ENCODE data around the gene PPP6R2.

The PPP6R2 gene

GRCh38 chr22:50323900-50324299, 19.2 kb upstream of the PPP6R2 start:
- Histone ChIP-seq H2BK15ac (replicated peaks; ENCODE audit: low read depth) (no peak overlapping the region), H3K4me2 (ENCODE audit: low read length) (no peak overlapping the region), H3K4me1 (ENCODE audit: control insufficient read depth, low read depth, low read length) (peaks cover 1% of the 10 kb centered on the region), H2BK120ac (ENCODE audit: low read depth, low read length) (no peak overlapping the region), H3K9ac (ENCODE audit: low read length) (no peak overlapping the region), H3K18ac (ENCODE audit: low read length) (no peak overlapping the region), H3K23ac (ENCODE audit: low read length) (no peak overlapping the region), H2AK5ac (ENCODE audit: low read length) (no peak overlapping the region), H3K79me1 (ENCODE audit: low read length) (no peaks in the 10 kb centered on the region), H4K5ac (ENCODE audit: low read length) (no peak overlapping the region), H3K4ac (ENCODE audit: low read depth, low read length) (no peak overlapping the region), H4K8ac (ENCODE audit: low read depth, low read length) (no peak overlapping the region), H3K56ac (ENCODE audit: low read length) (no peak overlapping the region), H3K27ac (ENCODE audit: low read depth, low read length) (no peak overlapping the region), H3K79me2 (ENCODE audit: control insufficient read depth, insufficient read depth, low read length) (no peaks in the 10 kb centered on the region), H3K4me3 (ENCODE audit: low read length) (no peak overlapping the region), H2BK5ac (ENCODE audit: low read length) (no peak overlapping the region), H3K36me3 (ENCODE audit: control insufficient read depth, insufficient read depth, low read length) (no peaks in the 10 kb centered on the region), H3K27me3 (ENCODE audit: insufficient read depth, low read length, poor library complexity) (no peaks in the 10 kb centered on the region)
- DNase-seq = no peak
- no CpG with 5 or more reads among the region's 5 CpGs for WGBS (ENCODE audit: extremely low coverage, insufficient coverage, low lambda C conversion rate)

GRCh38 chr22:50325444-50326224, 17.5 kb upstream of the PPP6R2 start:
- DNase-seq = no peak
- H3K4me2 ChIP-seq (ENCODE audit: low read length) = no peak overlapping the region
- no peak overlapping the region for H3K23ac ChIP-seq (ENCODE audit: low read length)
- H3K4me1 ChIP-seq (ENCODE audit: control insufficient read depth, low read depth, low read length) = peaks cover 1% of the 10 kb centered on the region
- no peak overlapping the region for H4K8ac ChIP-seq (ENCODE audit: low read depth, low read length)
- no peak overlapping the region for H2AK5ac ChIP-seq (ENCODE audit: low read length)
- WGBS (ENCODE audit: extremely low coverage, insufficient coverage, low lambda C conversion rate) = no CpG with 5 or more reads among the region's 19 CpGs
- H3K4me3 ChIP-seq (ENCODE audit: low read length) = no peak overlapping the region
- H3K27ac ChIP-seq (ENCODE audit: low read depth, low read length) = no peak overlapping the region
- H2BK15ac ChIP-seq (replicated peaks; ENCODE audit: low read depth) = no peak overlapping the region
- no peak overlapping the region for H3K9ac ChIP-seq (ENCODE audit: low read length)
- H3K18ac ChIP-seq (ENCODE audit: low read length) = no peak overlapping the region
- no peaks in the 10 kb centered on the region for H3K79me2 ChIP-seq (ENCODE audit: control insufficient read depth, insufficient read depth, low read length)
- H3K27me3 ChIP-seq (ENCODE audit: insufficient read depth, low read length, poor library complexity) = no peaks in the 10 kb centered on the region
- H2BK120ac ChIP-seq (ENCODE audit: low read depth, low read length) = no peak overlapping the region
- H4K5ac ChIP-seq (ENCODE audit: low read length) = no peak overlapping the region
- no peaks in the 10 kb centered on the region for H3K36me3 ChIP-seq (ENCODE audit: control insufficient read depth, insufficient read depth, low read length)
- no peak overlapping the region for H3K56ac ChIP-seq (ENCODE audit: low read length)
- no peak overlapping the region for H3K4ac ChIP-seq (ENCODE audit: low read depth, low read length)
- H2BK5ac ChIP-seq (ENCODE audit: low read length) = no peak overlapping the region
- no peaks in the 10 kb centered on the region for H3K79me1 ChIP-seq (ENCODE audit: low read length)

GRCh38 chr22:50326225-50326955, 16.7 kb upstream of the PPP6R2 start:
- no peak overlapping the region for H3K4ac ChIP-seq (ENCODE audit: low read depth, low read length)
- H3K9ac ChIP-seq (ENCODE audit: low read length) = peak overlapping the region; percentile 80
- no peak for DNase-seq
- H2BK15ac ChIP-seq (replicated peaks; ENCODE audit: low read depth) = no peak overlapping the region
- no peak overlapping the region for H3K23ac ChIP-seq (ENCODE audit: low read length)
- peak overlapping the region; percentile 46 for H3K4me2 ChIP-seq (ENCODE audit: low read length)
- H3K79me2 ChIP-seq (ENCODE audit: control insufficient read depth, insufficient read depth, low read length) = no peaks in the 10 kb centered on the region
- H2AK5ac ChIP-seq (ENCODE audit: low read length) = no peak overlapping the region
- peak overlapping the region; percentile 62 for H3K4me3 ChIP-seq (ENCODE audit: low read length)
- H2BK5ac ChIP-seq (ENCODE audit: low read length) = no peak overlapping the region
- peak overlapping the region; percentile 92 for H3K56ac ChIP-seq (ENCODE audit: low read length)
- H3K27ac ChIP-seq (ENCODE audit: low read depth, low read length) = no peak overlapping the region
- H3K27me3 ChIP-seq (ENCODE audit: insufficient read depth, low read length, poor library complexity) = no peaks in the 10 kb centered on the region
- H3K79me1 ChIP-seq (ENCODE audit: low read length) = no peaks in the 10 kb centered on the region
- no peak overlapping the region for H4K8ac ChIP-seq (ENCODE audit: low read depth, low read length)
- H3K18ac ChIP-seq (ENCODE audit: low read length) = peak overlapping the region; percentile 47
- no peak overlapping the region for H2BK120ac ChIP-seq (ENCODE audit: low read depth, low read length)
- H4K5ac ChIP-seq (ENCODE audit: low read length) = no peak overlapping the region
- no peaks in the 10 kb centered on the region for H3K36me3 ChIP-seq (ENCODE audit: control insufficient read depth, insufficient read depth, low read length)
- H3K4me1 ChIP-seq (ENCODE audit: control insufficient read depth, low read depth, low read length) = peaks cover 1% of the 10 kb centered on the region
- WGBS (ENCODE audit: extremely low coverage, insufficient coverage, low lambda C conversion rate) = no CpG with 5 or more reads among the region's 56 CpGs

GRCh38 chr22:50326956-50327710, 16.0 kb upstream of the PPP6R2 start, which contains the start of gene DENND6B:
TSS of gene DENND6B (minus strand) at chr22:50327012. CDS start at chr22:50326988, 24 bp downstream.
- Histone ChIP-seq H2BK15ac (replicated peaks; ENCODE audit: low read depth) (no peak within 1 kb of the TSS), H4K8ac (ENCODE audit: low read depth, low read length) (peak within 1 kb of the TSS; percentile 5), H3K27ac (ENCODE audit: low read depth, low read length) (peak within 1 kb of the TSS; percentile 42), H3K56ac (ENCODE audit: low read length) (peak within 1 kb of the TSS; percentile 96), H2AK5ac (ENCODE audit: low read length) (no peak within 1 kb of the TSS), H2BK5ac (ENCODE audit: low read length) (no peak within 1 kb of the TSS), H3K9ac (ENCODE audit: low read length) (peak within 1 kb of the TSS; percentile 94), H3K36me3 (ENCODE audit: control insufficient read depth, insufficient read depth, low read length) (no peaks in the 10 kb centered on the region), H3K4me3 (ENCODE audit: low read length) (peak within 1 kb of the TSS; percentile 62), H3K27me3 (ENCODE audit: insufficient read depth, low read length, poor library complexity) (no peaks in the 10 kb centered on the region), H2BK120ac (ENCODE audit: low read depth, low read length) (no peak within 1 kb of the TSS), H3K79me2 (ENCODE audit: control insufficient read depth, insufficient read depth, low read length) (no peaks in the 10 kb centered on the region), H3K4me1 (ENCODE audit: control insufficient read depth, low read depth, low read length) (peaks cover 1% of the 10 kb centered on the region), H3K4me2 (ENCODE audit: low read length) (peak within 1 kb of the TSS; percentile 75), H3K4ac (ENCODE audit: low read depth, low read length) (peak within 1 kb of the TSS; percentile 90), H3K18ac (ENCODE audit: low read length) (peak within 1 kb of the TSS; percentile 95), H3K23ac (ENCODE audit: low read length) (peak within 1 kb of the TSS; percentile 80), H3K79me1 (ENCODE audit: low read length) (no peaks in the 10 kb centered on the region), H4K5ac (ENCODE audit: low read length) (no peak within 1 kb of the TSS)
- whole genome bisulfite sequencing (ENCODE audit: extremely low coverage, insufficient coverage, low lambda C conversion rate) = no CpG with 5 or more reads among the region's 105 CpGs
- peak; percentile 78 for DNase-seq

- no peak overlapping the region for H2BK120ac ChIP-seq (ENCODE audit: low read depth, low read length)
- H3K4me1 ChIP-seq (ENCODE audit: control insufficient read depth, low read depth, low read length) = peaks cover 1% of the 10 kb centered on the region
- H3K79me2 ChIP-seq (ENCODE audit: control insufficient read depth, insufficient read depth, low read length) = no peaks in the 10 kb centered on the region
- H2AK5ac ChIP-seq (ENCODE audit: low read length) = no peak overlapping the region
- no peak overlapping the region for H3K18ac ChIP-seq (ENCODE audit: low read length)
- no peaks in the 10 kb centered on the region for H3K79me1 ChIP-seq (ENCODE audit: low read length)
- H3K4ac ChIP-seq (ENCODE audit: low read depth, low read length) = peak overlapping the region; percentile 90
- H3K56ac ChIP-seq (ENCODE audit: low read length) = peak overlapping the region; percentile 96
- H3K27me3 ChIP-seq (ENCODE audit: insufficient read depth, low read length, poor library complexity) = no peaks in the 10 kb centered on the region
- DNase-seq = no peak
- no peak overlapping the region for H2BK5ac ChIP-seq (ENCODE audit: low read length)
- H3K4me2 ChIP-seq (ENCODE audit: low read length) = peak overlapping the region; percentile 75
- peak overlapping the region; percentile 46 for H3K4me3 ChIP-seq (ENCODE audit: low read length)
- no peak overlapping the region for H4K5ac ChIP-seq (ENCODE audit: low read length)
- H3K36me3 ChIP-seq (ENCODE audit: control insufficient read depth, insufficient read depth, low read length) = no peaks in the 10 kb centered on the region
- no CpG with 5 or more reads among the region's 22 CpGs for WGBS (ENCODE audit: extremely low coverage, insufficient coverage, low lambda C conversion rate)
- no peak overlapping the region for H3K23ac ChIP-seq (ENCODE audit: low read length)
- no peak overlapping the region for H3K27ac ChIP-seq (ENCODE audit: low read depth, low read length)
- H3K9ac ChIP-seq (ENCODE audit: low read length) = peak overlapping the region; percentile 94
- peak overlapping the region; percentile 5 for H4K8ac ChIP-seq (ENCODE audit: low read depth, low read length)
- H2BK15ac ChIP-seq (replicated peaks; ENCODE audit: low read depth) = no peak overlapping the region
Observed at GRCh38 chr22:50327711-50328019, 15.5 kb upstream of the PPP6R2 start.

All from mesendoderm (in vitro differentiated cells).